ES-I3 (cell line): ENCODE measurements around the gene BEX4.
A peak's percentile ranks its signal among the peaks of the same experiment; 100 is the strongest.
"Not testable (repeated sequence)": the region's sequence is repeated elsewhere in the genome, so short reads cannot be mapped to it uniquely, and the experiment has no call there.

Source experiments
- H3K36me3 ChIP-seq: 2 replicates; pipeline ENCODE4 v1.6.1; 2013; ENCODE audit warnings: mild to moderate bottlenecking, low read length, control low read depth, moderate library complexity; ENCODE audit not compliant: insufficient read depth
- H3K4me1 ChIP-seq: 2 replicates; pipeline ENCODE4 v1.6.1; 2013; ENCODE audit warnings: mild to moderate bottlenecking, control low read depth, low read length; ENCODE audit not compliant: insufficient read depth
- H3K9ac ChIP-seq: 2 replicates; pipeline ENCODE4 v1.6.1; 2013; ENCODE audit warnings: low read depth, mild to moderate bottlenecking, low read length, moderate library complexity
- H3K9me3 ChIP-seq: 2 replicates; pipeline ENCODE4 v1.6.1; 2013; ENCODE audit warnings: mild to moderate bottlenecking, low read length, moderate library complexity; ENCODE audit not compliant: control insufficient read depth, insufficient read depth

Gene BEX4

DNA sequence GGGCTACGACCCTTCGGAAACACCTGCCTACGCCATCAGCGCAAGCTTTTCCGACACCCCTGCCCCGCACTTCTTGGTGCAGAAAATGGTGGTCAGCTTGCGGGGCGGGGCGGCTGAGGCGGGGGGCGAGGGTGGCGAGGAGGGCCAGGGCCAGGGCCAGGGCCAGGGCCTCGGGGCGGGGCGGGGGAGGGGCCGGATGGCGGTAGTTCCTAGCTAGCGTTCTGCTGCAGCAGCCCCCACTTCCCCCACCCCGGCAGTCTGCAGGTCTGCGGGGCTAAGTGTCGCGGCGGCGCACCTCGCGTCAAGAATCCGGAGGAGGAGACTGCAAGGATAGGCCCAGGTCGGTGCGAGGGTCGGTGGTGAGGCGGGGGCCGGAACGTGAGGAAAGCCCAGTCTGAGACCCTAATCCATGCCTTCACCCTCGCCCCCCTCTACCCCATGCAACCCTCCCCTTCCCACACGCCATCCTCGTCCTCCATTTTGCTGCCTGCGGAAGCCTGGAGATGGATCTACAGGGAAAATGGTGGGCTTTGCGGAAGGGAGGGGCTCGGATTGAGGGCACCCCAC is 600 bp downstream of the BEX4 start:
- H3K36me3 ChIP-seq: no peaks in the 10 kb centered on the region
- H3K9me3 ChIP-seq: no peaks in the 10 kb centered on the region
- peaks cover 6% of the 10 kb centered on the region for H3K4me1 ChIP-seq
- H3K9ac ChIP-seq: peak overlapping the region; percentile 97

DNA sequence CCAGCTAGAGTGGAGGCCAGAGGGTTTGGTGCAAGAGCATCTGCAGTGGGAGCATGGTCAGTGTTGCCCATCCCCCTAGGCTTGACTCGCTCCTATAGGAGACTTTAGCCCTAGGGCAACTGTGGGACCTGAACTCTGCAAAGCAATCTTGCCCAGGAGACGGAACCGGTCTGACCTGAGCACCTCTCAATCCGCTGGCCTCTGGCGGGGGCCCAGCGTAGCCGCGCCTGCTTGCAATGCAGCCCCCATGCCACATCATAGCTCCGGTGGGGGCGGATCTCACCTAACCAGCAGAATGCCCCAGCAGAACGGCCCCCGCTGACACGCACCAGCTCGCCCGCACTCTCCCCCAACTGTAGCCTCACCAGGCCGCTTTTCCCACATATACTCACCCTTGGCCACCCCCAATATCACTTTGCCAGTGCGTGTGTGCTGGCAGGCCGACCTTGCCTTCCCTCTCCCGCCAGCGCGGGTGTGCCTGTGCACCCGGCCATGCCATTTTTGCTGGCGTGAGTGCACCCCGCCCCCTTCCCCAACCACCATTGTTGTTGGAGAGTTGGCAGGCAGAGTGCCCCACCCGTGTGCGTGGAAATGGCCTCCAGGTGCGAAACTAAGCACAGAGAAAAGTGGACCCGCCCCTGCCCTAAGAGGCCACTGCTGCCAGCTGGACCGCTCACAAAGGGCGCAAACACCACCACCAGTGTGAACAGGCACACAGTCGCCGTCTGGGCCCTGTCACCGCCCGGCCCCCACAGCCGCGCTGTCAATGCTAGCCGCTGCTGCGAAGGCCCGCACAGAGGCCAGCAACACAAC is 5.8 kb downstream of the BEX4 start:
- Histone ChIP-seq H3K9me3 (no peaks in the 10 kb centered on the region), H3K4me1 (no peaks in the 10 kb centered on the region), H3K36me3 (no peaks in the 10 kb centered on the region), H3K9ac (peak overlapping the region; percentile 5; the same call in 1 of the 2 replicates)

DNA sequence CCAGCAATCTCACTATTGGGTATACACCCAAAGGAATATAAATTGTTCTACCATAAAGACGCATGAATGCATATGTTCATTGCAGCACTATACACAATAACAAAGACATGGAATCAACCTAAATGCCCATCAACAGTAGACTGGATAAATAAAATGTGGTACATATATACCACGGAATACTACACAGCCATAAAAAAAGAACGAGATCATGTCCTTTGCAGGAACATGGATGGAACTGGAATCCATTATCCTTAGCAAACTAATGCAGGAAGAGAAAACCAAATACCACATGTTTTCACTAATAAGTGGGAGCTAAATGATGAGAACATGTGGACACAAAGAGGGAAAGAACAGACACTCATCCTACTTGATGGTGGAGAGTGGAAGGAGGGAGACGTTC is 11.0 kb downstream of the BEX4 start:
- not testable (repeated sequence) for H3K36me3 ChIP-seq, H3K4me1 ChIP-seq, H3K9ac ChIP-seq, H3K9me3 ChIP-seq

DNA sequence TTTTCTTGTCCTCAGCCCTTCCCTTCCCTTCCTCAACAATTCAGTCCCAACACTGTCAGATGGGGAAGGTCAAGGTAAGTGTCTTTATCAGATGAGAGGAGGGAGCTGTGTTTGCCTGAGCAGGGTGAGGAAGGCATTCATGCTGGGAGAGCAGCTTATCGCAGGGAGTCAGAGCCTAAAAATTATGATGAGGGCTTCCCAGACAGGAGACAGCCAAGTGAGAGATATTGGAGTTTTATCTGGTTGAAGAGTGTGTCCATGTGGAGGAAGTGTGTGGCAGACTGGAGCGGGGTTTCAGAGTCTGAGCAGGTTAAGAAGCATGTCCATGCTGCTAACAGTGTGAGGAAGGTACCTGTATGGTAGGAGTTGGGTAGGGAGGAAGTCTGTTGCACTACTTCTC is 18.4 kb downstream of the BEX4 start:
- Histone ChIP-seq H3K9ac (no peak overlapping the region), H3K9me3 (no peaks in the 10 kb centered on the region), H3K4me1 (no peaks in the 10 kb centered on the region), H3K36me3 (no peaks in the 10 kb centered on the region)

DNA sequence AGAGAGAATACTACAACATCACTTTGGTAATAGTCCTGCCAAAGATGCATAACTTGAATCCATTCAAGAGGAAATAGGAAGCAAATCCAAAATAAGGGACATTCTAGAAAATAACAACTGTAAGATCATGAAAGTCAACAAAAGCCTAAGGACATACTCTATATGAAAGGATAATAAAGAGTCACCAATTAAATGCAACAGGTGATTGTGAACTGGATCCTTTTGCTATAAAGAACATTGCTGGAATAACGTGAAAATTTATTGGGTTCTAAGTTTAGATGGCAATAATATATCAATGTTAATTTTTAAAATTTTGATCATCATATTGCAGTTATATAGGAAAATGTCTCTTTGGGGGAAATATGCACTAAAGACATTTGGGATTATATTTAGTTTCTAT is 20.0 kb downstream of the BEX4 start:
- Histone ChIP-seq H3K9ac (no peak overlapping the region), H3K36me3 (no peaks in the 10 kb centered on the region), H3K4me1 (no peaks in the 10 kb centered on the region), H3K9me3 (no peaks in the 10 kb centered on the region)

DNA sequence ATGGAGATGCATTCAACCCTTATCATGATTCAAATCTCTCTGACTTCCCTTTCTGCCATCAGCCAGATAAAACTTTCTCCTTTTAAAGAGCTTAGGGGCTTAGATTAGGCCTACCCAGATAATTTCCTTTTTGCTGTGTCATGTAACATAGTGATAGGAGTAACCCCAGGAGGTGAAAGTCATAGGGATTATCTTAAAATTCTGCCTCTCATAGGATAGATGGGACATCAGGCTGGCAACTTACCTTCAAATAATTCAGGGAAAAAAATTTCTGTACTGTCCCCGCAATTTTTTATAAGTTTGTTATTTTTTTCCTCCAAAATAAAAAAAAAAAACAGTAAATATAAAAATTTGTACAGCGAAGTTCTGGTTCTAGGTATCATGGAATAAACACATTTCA is 20.7 kb downstream of the BEX4 start:
- H3K9ac ChIP-seq, H3K4me1 ChIP-seq, H3K36me3 ChIP-seq, H3K9me3 ChIP-seq: not testable (repeated sequence)

DNA sequence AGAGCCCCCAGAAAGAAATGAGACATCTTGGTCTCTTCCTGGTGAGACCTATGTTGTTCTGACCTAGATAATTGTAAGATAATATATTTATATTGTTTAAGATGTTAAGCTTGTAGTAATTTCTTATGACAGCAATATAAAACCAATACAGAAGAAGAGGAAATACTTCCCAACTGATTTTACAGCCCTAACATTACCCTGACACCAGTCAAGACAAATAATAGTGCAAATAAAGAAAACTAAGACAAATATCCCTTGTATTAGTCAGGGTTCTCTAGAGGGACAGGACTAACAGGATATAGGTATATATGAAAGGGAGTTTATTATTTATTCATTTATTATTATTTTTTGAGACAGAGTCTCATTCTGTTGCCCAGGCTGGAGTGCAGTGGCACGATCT is 21.4 kb downstream of the BEX4 start:
- Histone ChIP-seq H3K9ac (no peak overlapping the region), H3K36me3 (no peaks in the 10 kb centered on the region), H3K9me3 (no peaks in the 10 kb centered on the region)

DNA sequence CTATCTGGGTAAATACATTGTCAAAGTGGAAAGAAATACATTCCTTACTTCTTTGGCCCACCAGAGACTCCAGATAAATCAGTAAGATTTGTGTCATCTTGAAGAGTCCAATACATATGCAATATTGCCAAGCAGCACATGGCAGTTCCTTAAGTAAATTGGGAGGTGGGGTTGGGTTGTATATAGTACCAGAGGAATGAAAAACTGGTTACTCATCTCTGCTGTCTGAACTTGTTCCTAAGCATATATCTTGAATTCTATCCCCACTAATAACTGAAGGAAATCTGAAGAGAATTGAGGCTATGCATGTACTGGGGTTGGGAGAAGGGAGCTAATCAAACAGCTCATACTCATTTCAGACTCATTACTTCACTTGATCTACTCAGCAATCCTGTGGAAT is 25.2 kb downstream of the BEX4 start:
- H3K9me3 ChIP-seq: no peaks in the 10 kb centered on the region
- H3K36me3 ChIP-seq: no peaks in the 10 kb centered on the region
- H3K4me1 ChIP-seq: peaks cover 5% of the 10 kb centered on the region
- no peak overlapping the region for H3K9ac ChIP-seq

More for the DNA sequence above, 21.4 kb downstream of the BEX4 start:
- no peaks in the 10 kb centered on the region for H3K4me1 ChIP-seq

DNA sequence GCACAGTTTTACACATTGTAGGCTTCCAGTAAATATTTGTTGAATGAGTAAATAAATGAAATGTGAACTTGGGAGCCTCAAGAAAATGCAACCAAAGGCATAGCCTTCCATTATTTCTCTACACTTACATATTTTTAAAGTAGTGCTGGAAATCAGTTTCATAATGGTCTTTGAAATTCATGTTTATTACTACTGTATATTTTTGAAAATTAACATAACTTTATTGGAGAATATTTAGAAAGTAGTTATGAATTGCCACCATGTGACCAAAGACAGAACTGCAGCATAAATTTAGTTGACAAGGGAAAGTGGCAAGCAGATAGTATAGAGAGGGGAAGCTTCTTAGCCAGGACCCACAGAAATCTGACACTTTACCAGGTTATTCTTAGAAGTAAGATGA is 33.6 kb downstream of the BEX4 start:
- Histone ChIP-seq H3K9me3 (no peaks in the 10 kb centered on the region), H3K9ac (no peak overlapping the region)

DNA sequence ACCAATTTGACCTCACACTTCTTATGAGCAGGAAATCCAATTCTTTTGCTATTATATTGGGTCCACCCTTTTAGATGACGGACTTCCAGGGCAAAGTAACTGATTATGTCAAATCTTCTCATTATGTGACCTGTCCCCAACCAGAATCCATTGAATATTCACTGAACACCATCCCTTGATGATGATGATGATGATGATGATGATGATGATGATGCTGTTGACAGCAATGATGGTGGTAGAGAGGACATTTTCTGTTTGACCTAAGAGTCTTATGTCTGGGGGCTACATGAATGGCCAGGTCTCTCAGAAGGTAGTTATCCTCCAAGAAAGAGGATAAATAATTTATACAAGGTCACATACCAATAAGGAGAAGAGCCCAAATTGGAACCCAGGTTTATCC is 34.9 kb downstream of the BEX4 start:
- Histone ChIP-seq H3K36me3 (peaks cover 15% of the 10 kb centered on the region), H3K9ac (no peak overlapping the region), H3K4me1 (peaks cover 12% of the 10 kb centered on the region), H3K9me3 (no peaks in the 10 kb centered on the region)

More for the DNA sequence above, 33.6 kb downstream of the BEX4 start:
- Histone ChIP-seq H3K4me1 (peaks cover 12% of the 10 kb centered on the region), H3K36me3 (peaks cover 15% of the 10 kb centered on the region)

DNA sequence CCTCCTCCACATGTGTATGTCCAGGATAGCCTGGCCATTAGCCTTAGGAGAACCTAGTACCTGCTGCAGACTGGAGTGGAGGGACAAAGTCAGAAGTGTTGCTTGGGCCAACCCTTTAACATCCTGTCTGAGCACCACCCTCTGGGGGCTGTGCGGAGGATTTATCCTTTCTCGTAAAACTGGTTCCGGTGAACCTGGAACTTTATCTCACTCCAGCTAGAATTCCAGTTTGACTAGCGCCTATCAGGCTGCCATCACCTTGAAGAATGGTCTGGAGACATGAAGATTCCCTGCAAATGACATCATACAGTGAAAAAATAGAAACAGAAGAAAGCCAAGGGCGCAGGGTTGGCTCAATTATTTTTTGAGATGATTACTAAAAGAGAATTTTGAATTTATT is 36.1 kb downstream of the BEX4 start:
- Histone ChIP-seq H3K9ac (no peak overlapping the region), H3K36me3 (peaks cover 15% of the 10 kb centered on the region), H3K9me3 (no peaks in the 10 kb centered on the region), H3K4me1 (peaks cover 12% of the 10 kb centered on the region)

DNA sequence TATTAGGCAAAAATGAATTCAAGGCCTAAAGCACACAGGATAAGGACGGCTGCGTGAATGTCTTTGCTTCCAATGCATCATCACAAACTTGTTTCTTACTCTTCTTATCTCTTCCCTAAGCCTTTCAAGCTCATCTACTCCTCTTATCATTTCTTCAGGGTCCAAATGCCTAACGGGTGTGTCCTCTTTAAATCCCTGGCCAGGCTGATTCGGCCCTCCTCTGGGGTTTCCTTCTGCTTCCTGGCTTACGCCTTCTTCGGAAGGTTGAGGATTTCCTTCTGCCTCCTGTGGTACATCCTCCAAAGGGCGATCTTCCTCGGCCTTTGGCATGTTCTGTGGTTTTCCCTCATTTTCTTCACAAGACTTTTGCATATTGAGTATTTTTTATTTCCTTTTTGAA is 38.7 kb downstream of the BEX4 start:
- Histone ChIP-seq H3K36me3 (peaks cover 15% of the 10 kb centered on the region), H3K9ac (peak overlapping the region; percentile 81), H3K9me3 (no peaks in the 10 kb centered on the region), H3K4me1 (peaks cover 12% of the 10 kb centered on the region)

DNA sequence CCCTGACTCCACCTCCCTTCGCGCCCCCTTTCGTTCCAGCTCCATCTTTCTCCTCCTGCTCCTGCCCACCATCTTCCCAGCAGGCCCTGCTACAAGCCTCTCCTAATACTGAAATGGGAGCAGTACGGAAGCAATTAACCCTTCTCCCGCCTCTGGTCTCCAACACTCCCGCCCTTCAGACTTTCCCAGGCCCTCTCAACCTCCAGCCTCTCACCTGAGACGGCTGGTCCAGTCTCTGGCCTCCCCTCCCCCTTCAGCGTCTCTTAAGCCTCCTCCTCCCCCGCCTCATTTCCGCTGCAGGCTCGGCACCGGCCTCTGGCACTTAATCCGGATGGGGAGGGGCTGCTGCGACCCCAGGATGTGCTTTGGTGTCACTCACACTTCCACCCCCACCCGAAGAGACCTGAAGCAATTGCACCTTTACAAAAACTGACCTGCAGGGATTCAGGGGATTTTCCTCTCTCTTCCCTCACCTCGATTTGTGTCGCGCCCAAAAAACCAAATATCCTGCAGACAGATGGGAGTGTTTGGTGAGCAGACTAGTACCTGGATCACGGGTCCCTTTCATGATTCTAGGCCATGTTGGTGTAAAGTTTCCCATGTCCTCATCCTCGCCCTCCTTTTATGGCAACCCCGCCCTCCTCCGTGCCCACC is 39.4 kb downstream of the BEX4 start:
- peak overlapping the region; percentile 81 for H3K9ac ChIP-seq
- no peaks in the 10 kb centered on the region for H3K9me3 ChIP-seq
- peaks cover 15% of the 10 kb centered on the region for H3K36me3 ChIP-seq
- peaks cover 12% of the 10 kb centered on the region for H3K4me1 ChIP-seq

DNA sequence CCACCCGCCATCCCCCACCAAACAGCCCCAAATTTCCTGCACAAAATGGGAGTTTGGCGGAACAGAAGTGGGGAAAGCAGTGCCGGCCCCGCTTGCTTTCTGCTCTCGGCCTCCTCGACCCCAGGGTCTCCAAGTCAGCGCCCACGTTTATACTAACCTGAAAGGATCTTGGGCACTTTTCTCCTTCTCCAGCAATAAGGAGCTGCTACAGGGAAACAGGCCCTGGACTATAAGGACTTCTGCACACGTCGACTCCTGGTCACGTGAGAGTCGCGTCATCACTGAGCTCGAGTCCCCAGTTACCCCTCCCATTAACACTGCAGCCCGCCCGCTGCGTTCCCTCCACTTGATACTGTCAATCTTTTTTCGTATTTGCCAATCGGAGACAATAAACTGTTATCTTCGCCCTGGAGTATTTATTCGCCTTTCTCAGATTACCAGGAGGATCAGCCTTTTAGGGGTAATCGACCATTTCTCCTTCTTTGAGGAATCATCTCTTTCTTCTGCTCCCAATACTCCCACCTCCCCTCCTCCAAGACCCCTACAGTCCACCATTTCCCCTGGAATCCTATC is 40.1 kb downstream of the BEX4 start, which contains the start of gene TCEAL8:
TSS of gene TCEAL8 (minus strand) at position 235 of the 573 bp plus-strand sequence. CDS start 1,176 bp downstream, outside the sequence.
- H3K9ac ChIP-seq: peak within 1 kb of the TSS; percentile 81
- peaks cover 15% of the 10 kb centered on the region for H3K36me3 ChIP-seq
- no peaks in the 10 kb centered on the region for H3K9me3 ChIP-seq
- H3K4me1 ChIP-seq: peaks cover 12% of the 10 kb centered on the region
